ENCODE data around the gene JPT1.
"Not testable (repeated sequence)": the region's sequence is repeated elsewhere in the genome, so short reads cannot be mapped to it uniquely, and the experiment has no call there.

- TF ChIP-seq CTCF (IDR thresholded peaks at IDR 0.05; ENCODE audit: insufficient read depth, low read depth, low read length); EZH2 (IDR thresholded peaks at IDR 0.05; ENCODE audit: insufficient read depth, low read length): not testable (repeated sequence)
Measured at GRCh38 chr17:75137762-75138161, 16.6 kb downstream of the JPT1 start.
